T47D (cell line): ENCODE data around the gene OBI1.

Source experiments
- DNase-seq, 2 experiments: peaks; one replicate each; pipeline versions ENCODE4 v3.0.0 to v3.0.0-alpha.2; 2011 to 2012; ENCODE audit warnings: low read depth in 1 of 2, low spot score in 1 of 2
- JUND ChIP-seq: IDR thresholded peaks from 2 replicates; pipeline ENCODE4 v1.6.1; 2012; ENCODE audit warnings: low read depth
- in situ Hi-C: cut with HindIII; loops from 2 replicates; pipeline ENCODE4 v1.10.0; 2016; ENCODE audit warnings: low sequenced_read_pairs, low pct_unique_long_range_greater_than_20kb

The OBI1 gene

GRCh38 chr13:78631077-78631476 lies 27.9 kb downstream of the OBI1 start:
- in situ Hi-C loops = no loop called here
- no peak for DNase-seq
- TF ChIP-seq JUND = no peak

DNA sequence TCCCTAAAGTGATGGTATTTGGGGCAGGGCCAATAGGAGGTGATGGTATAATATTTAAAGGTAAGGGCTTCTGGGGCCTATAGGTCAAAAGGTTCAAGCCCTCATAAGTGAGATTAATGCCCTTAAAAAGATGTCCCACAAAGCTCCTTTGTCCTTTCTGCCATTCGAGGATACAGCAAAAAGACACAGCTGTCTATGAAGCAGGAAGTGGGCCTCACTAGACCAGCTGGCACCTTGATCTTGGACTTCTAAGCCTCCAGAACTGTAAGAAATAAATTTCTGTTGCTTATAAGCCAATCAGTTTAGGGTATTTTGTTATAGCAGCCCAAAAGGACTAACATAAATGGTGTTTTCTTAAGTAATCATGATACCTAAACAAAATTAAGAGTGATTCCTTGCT lies 28.4 kb downstream of the OBI1 start:
- in situ Hi-C loops = no loop called here
- DNase-seq = no peak
- TF ChIP-seq JUND = no peak

- TF ChIP-seq JUND = no peak
- in situ Hi-C loops = no loop called here
- DNase-seq = no peak
Measured at GRCh38 chr13:78625384-78625783, 33.6 kb downstream of the OBI1 start.

DNA sequence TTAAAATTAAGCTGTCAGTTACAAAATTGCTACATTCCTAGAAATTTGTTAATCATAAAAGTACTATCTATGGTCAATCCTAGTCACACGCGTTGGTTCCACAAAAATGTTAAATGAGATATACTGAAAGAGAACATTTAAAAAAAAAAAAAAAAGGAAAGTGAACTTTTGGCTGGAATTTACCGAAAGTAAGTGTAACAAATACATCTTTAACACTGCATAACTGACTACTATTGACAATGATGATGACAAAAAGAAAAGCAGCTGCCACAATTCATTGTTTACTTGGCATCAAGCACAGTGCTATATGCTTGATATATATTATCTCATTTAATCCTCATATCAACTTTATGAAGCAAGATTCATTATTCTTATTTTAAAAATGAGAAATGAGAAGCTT lies 35.8 kb downstream of the OBI1 start:
- in situ Hi-C loops = no loop called here
- TF ChIP-seq JUND = no peak
- no peak for DNase-seq

DNA sequence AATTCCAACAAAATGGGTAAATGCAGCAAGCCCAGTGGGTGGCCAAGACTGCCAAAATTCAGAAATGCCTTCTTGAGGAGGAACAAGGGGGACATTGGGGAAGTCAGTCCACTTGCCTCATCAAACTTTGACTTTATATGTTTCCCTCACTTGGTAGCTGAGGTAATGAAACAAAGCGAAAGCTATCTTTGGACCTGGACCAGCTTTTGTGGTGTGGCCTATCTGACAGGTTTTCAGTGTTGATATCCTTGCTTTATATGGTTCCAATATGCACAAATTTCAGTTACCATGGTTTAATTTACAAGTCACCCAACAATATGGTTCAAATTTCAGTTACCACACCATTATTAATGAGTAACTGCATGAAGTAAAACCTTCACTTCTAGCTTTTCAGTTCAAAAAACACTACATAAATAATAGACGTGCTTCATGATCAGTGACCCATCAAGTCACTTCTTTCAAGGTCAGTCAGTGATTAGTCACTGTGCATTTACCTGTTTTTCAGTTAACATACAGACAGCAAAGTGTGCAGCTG lies 38.0 kb downstream of the OBI1 start:
- in situ Hi-C loops = no loop called here
- no peak for TF ChIP-seq JUND
- DNase-seq = no peak

DNA sequence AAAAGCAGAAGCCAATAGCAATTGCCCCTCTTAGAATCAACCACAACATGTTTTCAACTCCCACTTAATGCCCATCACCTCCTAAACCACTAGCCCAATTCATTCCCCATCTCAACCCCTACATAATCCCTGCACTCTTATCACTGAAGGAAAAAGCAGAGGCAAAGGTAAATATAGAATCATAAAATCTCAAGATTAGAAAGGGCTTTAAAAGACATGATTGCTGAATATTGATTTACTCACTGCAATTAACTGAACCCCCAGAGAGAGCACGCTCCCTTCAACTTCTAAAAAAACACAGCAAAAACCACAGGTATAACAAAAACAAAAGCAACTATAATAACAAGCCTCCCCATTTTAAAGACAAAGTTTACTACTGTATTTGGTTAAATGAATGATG lies 40.5 kb downstream of the OBI1 start:
- in situ Hi-C loops = no loop called here
- no peak for DNase-seq
- TF ChIP-seq JUND = no peak

DNA sequence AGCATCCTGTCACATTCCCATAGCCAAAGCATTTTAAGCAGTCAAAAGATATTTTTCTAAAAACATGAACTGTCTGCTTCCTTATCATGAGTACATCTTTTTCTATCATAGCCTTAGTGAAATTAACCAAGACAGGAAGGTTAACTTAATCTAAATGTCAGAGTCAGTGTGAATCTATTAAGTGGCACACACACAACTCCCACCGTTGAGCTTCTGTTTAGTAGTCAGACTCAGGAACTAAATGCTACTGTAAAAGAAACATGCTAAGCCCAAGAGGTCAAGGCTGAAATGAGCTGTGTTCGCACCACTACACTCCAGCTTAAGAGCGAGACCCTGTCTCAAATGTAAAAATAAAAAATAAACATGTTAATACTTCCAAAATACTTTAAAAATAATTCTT lies 47.9 kb downstream of the OBI1 start:
- in situ Hi-C loops = no loop called here
- TF ChIP-seq JUND = no peak
- no peak for DNase-seq

- DNase-seq = no peak
- no peak for TF ChIP-seq JUND
- in situ Hi-C loops = no loop called here
Measured at GRCh38 chr13:78610381-78610883, 48.5 kb downstream of the OBI1 start.

DNA sequence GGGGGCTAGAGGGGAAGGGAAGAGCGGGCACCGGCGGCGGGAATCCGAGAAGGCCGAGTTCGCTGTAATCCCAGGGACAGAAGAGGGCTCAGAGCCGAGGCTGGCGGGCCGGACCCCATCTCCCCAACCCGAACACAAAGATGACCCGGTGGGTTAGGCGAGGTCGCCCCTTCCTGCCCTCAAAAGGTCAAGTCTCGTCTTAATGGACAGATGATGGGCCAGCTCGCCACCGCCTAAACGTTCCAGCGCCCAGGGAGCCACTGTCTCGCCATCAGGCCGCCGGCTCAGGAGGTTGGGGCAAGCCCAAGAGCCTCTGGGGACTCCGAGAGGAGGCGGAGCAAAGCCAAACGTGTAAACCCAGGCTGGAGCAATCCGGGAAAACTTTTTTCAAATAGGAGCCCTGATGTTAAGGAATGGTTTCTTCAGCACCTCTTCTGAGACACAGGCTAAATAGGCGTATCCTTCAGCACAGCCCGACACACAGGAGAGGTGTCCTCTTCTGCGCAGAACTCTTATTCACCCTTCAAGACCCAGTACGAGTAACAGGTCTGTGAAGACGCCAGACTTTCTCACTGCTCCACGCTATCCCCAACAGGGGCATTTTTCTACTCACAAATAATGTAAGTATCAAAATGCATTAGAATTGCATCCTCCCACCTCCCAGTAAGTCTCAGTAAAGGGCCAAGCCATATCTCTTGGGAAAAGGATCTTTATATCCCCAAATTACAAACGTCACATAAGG lies 49.3 kb downstream of the OBI1 start:
- DNase-seq = peak; percentile 16 to 60
- in situ Hi-C loops = no loop called here
- no peak for TF ChIP-seq JUND

DNA sequence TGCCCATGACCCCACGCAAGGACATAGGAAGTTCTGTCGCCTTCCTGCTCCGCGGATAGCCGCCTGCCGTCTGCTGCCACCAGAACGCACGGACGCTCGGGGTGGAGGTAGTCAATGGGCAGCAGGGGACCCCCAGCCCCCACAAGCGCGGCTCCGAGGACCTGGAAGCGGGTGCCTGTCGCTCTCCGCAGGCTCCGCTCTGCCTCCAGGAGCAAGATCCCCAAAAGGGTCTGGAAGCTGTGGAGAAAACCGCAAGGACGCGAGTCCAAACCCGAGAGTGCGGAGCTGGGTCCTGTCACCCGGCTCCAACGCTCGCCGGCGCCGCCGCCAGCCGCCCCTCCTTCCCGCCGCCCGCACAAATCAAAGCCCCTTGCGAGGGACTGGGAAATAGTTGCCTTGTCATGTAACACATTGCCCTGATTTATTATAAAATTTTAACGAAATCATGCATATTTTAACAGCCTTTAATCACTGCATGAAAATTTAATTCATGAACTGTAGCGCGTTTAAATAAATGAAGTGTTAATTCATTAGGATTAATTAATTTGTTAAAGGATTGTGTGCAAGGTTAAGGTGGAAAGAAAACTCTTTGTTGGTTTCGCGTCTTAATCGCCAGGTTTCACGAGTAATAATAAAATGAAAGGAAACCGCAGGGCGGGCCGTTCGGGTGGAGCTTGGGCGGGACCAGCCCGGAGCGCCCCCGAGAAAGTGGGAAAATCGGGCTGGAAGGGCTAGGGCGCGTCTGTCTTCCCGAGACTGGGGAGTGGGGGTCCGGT lies 50.1 kb downstream of the OBI1 start:
- TF ChIP-seq JUND = no peak
- in situ Hi-C loops = no loop called here
- peak; percentile 5 to 56 for DNase-seq

- in situ Hi-C loops = no loop called here
- no peak for DNase-seq
- no peak for TF ChIP-seq JUND
Measured at GRCh38 chr13:78608252-78608687, 50.7 kb downstream of the OBI1 start.

GRCh38 chr13:78607409-78608251 lies 51.3 kb downstream of the OBI1 start:
- no peak for TF ChIP-seq JUND
- in situ Hi-C loops = no loop called here
- no peak for DNase-seq
